HG03025 (cell line): ENCODE measurements around the gene IGSF6.
"Not testable (repeated sequence)": the region's sequence is repeated elsewhere in the genome, so short reads cannot be mapped to it uniquely, and the experiment has no call there.

Source experiments
- ATAC-seq: cut with Tn5 transposase; IDR thresholded peaks from one replicate; pipeline ENCODE4 v1.9.1; 2021; ENCODE audit warnings: mild to moderate bottlenecking, moderate library complexity; ENCODE audit not compliant: unreplicated experiment, low FRiP score

The IGSF6 gene

GRCh38 chr16:21654881-21655280 is 2.5 kb upstream of the IGSF6 start:
- ATAC-seq = no peak

GRCh38 chr16:21654466-21654865 is 2.1 kb upstream of the IGSF6 start:
- no peak for ATAC-seq

- ATAC-seq = no peak
These were observed 1.2 kb upstream of the IGSF6 start for GRCh38 chr16:21653571-21653970.

- no peak for ATAC-seq
These were observed 893 bp downstream of the IGSF6 start for GRCh38 chr16:21651515-21651914.

- ATAC-seq = no peak
These were observed 1.9 kb downstream of the IGSF6 start for GRCh38 chr16:21650521-21650920.

GRCh38 chr16:21649826-21650406 is 2.5 kb downstream of the IGSF6 start:
- ATAC-seq = not testable (repeated sequence)

GRCh38 chr16:21647562-21648164 is 4.7 kb downstream of the IGSF6 start:
- no peak for ATAC-seq

- ATAC-seq = peak; percentile 83
These were observed 5.5 kb downstream of the IGSF6 start for GRCh38 chr16:21646721-21647561.

- no peak for ATAC-seq
These were observed 6.3 kb downstream of the IGSF6 start for GRCh38 chr16:21646091-21646490.

- no peak for ATAC-seq
These were observed 7.1 kb downstream of the IGSF6 start for GRCh38 chr16:21645261-21645721.

- no peak for ATAC-seq
These were observed 7.7 kb downstream of the IGSF6 start for GRCh38 chr16:21644674-21645073.

GRCh38 chr16:21643785-21644184 is 8.6 kb downstream of the IGSF6 start:
- no peak for ATAC-seq

GRCh38 chr16:21642861-21643260 is 9.5 kb downstream of the IGSF6 start:
- no peak for ATAC-seq

- ATAC-seq = no peak
These were observed 10.5 kb downstream of the IGSF6 start for GRCh38 chr16:21641916-21642315.

GRCh38 chr16:21639493-21639892 is 12.9 kb downstream of the IGSF6 start:
- no peak for ATAC-seq

- no peak for ATAC-seq
These were observed 13.8 kb downstream of the IGSF6 start for GRCh38 chr16:21638573-21638975.

GRCh38 chr16:21637032-21637968 is 15.1 kb downstream of the IGSF6 start:
- ATAC-seq = no peak

- not testable (repeated sequence) for ATAC-seq
These were observed 16.7 kb downstream of the IGSF6 start for GRCh38 chr16:21635694-21636093.

- ATAC-seq = no peak
These were observed 18.2 kb downstream of the IGSF6 start for GRCh38 chr16:21634216-21634615.

- not testable (repeated sequence) for ATAC-seq
These were observed 20.3 kb downstream of the IGSF6 start for GRCh38 chr16:21631951-21632575.
